ENCODE results near the gene PLXNB1. TPM values are rescaled to one million over a fixed set of nuclear protein-coding genes. Genes with fewer than 3 reads are reported as not detected.
A peak's percentile ranks its signal among the peaks of the same experiment; 100 is the strongest.

PLXNB1 gene
- total RNA-seq, 1 donor from 2014 or later = 115 TPM

DNA sequence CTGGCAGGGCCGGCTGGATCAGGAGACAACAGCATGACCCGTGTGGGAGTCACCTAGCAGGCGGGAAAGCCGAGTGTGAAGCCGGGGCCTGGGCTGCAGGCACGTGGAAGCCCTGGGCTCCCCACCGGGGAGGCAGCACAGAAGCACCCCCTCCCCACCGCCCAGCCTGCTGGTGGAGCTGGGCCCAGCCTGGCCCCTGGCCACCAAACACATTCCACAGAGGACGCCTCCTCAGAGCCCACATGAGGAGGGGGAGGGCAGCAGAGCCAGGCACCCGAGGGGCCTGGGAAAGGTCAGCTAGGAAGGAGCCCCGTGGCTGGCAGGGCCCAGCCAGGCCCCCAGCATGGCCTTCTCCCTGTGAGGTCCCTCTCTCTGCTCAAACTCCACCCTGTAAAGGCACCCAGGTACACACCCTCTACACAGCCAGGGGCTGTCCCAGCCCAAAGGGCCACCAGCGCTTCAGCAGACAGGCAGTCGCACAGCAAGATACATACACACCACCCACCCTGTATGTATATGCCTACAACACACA is 4.5 kb downstream of the PLXNB1 start:
- Mint-ChIP-seq H3K27ac (ENCODE audit: unreplicated experiment) (peak overlapping the region; percentile 92), H3K36me3 (ENCODE audit: low read depth) (peaks cover 3% of the 10 kb centered on the region), H3K9me3 (ENCODE audit: low read depth) (no peaks in the 10 kb centered on the region), H3K4me3 (ENCODE audit: unreplicated experiment) (peak overlapping the region; percentile 26), H3K27me3 (ENCODE audit: low read depth) (no peaks in the 10 kb centered on the region), H3K4me1 (ENCODE audit: low read depth) (peaks cover 59% of the 10 kb centered on the region)
- TF ChIP-seq CTCF (IDR thresholded peaks at IDR 0.05) = no peak
- peak; percentile 85 for DNase-seq (ENCODE audit: low spot score)

- no peak overlapping the region for H3K4me3 Mint-ChIP-seq (ENCODE audit: unreplicated experiment)
- peaks cover 52% of the 10 kb centered on the region for H3K4me1 Mint-ChIP-seq (ENCODE audit: low read depth)
- no peak for TF ChIP-seq CTCF (IDR thresholded peaks at IDR 0.05)
- peak; percentile 76 for DNase-seq (ENCODE audit: low spot score)
- peaks cover 3% of the 10 kb centered on the region for H3K36me3 Mint-ChIP-seq (ENCODE audit: low read depth)
- H3K9me3 Mint-ChIP-seq (ENCODE audit: low read depth) = no peaks in the 10 kb centered on the region
- no peaks in the 10 kb centered on the region for H3K27me3 Mint-ChIP-seq (ENCODE audit: low read depth)
- no peak overlapping the region for H3K27ac Mint-ChIP-seq (ENCODE audit: unreplicated experiment)
Measured at GRCh38 chr3:48423883-48424695, 5.8 kb downstream of the PLXNB1 start.

GRCh38 chr3:48423241-48423882 is 6.5 kb downstream of the PLXNB1 start:
- Mint-ChIP-seq H3K4me3 (ENCODE audit: unreplicated experiment) (no peak overlapping the region), H3K9me3 (ENCODE audit: low read depth) (no peaks in the 10 kb centered on the region), H3K27me3 (ENCODE audit: low read depth) (no peaks in the 10 kb centered on the region), H3K4me1 (ENCODE audit: low read depth) (peaks cover 51% of the 10 kb centered on the region), H3K27ac (ENCODE audit: unreplicated experiment) (peak overlapping the region; percentile 38), H3K36me3 (ENCODE audit: low read depth) (peaks cover 3% of the 10 kb centered on the region)
- no peak for TF ChIP-seq CTCF (IDR thresholded peaks at IDR 0.05)
- no peak for DNase-seq (ENCODE audit: low spot score)

DNA sequence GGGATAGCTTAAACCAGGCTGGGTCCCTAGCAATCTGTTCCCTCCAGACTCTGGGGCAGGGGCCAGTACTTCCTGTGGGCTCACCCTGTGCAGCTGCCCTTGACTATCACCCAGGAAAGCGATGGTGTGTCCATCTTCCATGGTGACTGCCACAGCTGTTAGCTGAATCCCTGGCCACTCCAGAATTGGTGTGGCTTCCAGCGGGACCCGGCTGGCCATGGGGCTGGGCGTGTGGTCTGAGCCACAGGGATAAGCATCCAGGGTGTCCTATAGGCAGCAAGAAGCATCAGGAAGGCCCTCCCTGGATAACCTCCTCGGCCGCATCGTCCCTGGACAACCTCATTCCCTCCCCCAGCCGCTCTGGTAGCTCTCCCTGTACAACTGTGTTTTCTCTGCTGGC is 7.2 kb downstream of the PLXNB1 start:
- no peak overlapping the region for H3K4me3 Mint-ChIP-seq (ENCODE audit: unreplicated experiment)
- peaks cover 44% of the 10 kb centered on the region for H3K4me1 Mint-ChIP-seq (ENCODE audit: low read depth)
- peak overlapping the region; percentile 38 for H3K27ac Mint-ChIP-seq (ENCODE audit: unreplicated experiment)
- H3K27me3 Mint-ChIP-seq (ENCODE audit: low read depth) = no peaks in the 10 kb centered on the region
- no peak for TF ChIP-seq CTCF (IDR thresholded peaks at IDR 0.05)
- no peak for DNase-seq (ENCODE audit: low spot score)
- no peaks in the 10 kb centered on the region for H3K9me3 Mint-ChIP-seq (ENCODE audit: low read depth)
- H3K36me3 Mint-ChIP-seq (ENCODE audit: low read depth) = peaks cover 6% of the 10 kb centered on the region

DNA sequence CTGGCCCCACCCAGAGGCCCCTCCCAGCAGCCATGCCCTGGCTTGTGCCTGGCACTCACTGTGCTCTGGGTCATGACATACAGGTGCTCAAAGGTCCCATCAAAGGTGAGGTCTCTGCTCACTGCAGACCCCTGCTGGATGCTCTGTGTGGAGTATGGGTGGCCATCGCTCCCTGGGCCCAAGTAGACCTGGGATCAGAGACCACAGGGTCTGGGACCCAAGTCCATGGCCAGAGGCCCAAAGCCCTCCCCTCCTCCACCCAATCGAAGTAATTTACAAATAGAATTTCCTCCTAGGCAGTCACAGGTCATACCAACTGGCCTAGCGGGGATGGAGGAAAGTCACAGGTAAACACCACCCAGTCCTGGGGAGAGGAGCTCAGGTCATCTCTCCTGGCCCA is 7.6 kb downstream of the PLXNB1 start:
- H3K4me3 Mint-ChIP-seq (ENCODE audit: unreplicated experiment) = no peak overlapping the region
- peaks cover 8% of the 10 kb centered on the region for H3K36me3 Mint-ChIP-seq (ENCODE audit: low read depth)
- H3K9me3 Mint-ChIP-seq (ENCODE audit: low read depth) = no peaks in the 10 kb centered on the region
- no peak for DNase-seq (ENCODE audit: low spot score)
- TF ChIP-seq CTCF (IDR thresholded peaks at IDR 0.05) = no peak
- no peak overlapping the region for H3K27ac Mint-ChIP-seq (ENCODE audit: unreplicated experiment)
- peaks cover 40% of the 10 kb centered on the region for H3K4me1 Mint-ChIP-seq (ENCODE audit: low read depth)
- no peaks in the 10 kb centered on the region for H3K27me3 Mint-ChIP-seq (ENCODE audit: low read depth)
